ENCODE data around the gene IFFO2. TPM values are rescaled to one million over a fixed set of nuclear protein-coding genes. Genes with fewer than 3 reads are reported as not detected.

The IFFO2 gene
- total and polyA plus RNA-seq, 10 of the 15 experiments (the other 5 are each of a cell fraction or from before 2014, with no cell fraction given) = 1.2 to 18.4 (median 6.7) TPM

- TF ChIP-seq BACH1 (IDR thresholded peaks at IDR 0.05; ENCODE audit: borderline replicate concordance) = no peak
- TF ChIP-seq NRF1 (conservative IDR thresholded peaks at IDR 0.05; ENCODE audit: low read depth, low read length) = no peak
Observed at GRCh38 chr1:18866314-18866713, 90.2 kb downstream of the IFFO2 start (continued).

- DNase-seq (ENCODE audit: low read depth, low spot score) = no peak
- in situ Hi-C loops (cut with MboI) = no loop called here
- RAD21 ChIA-PET (ENCODE audit: unreplicated experiment) = no interaction called here
Observed at GRCh38 chr1:18865176-18865575, 91.3 kb downstream of the IFFO2 start.

More at GRCh38 chr1:18865176-18865575, 91.3 kb downstream of the IFFO2 start:
- H3K27ac ChIP-seq (ENCODE audit: control insufficient read depth, insufficient read depth) = no peak overlapping the region
- H4K20me1 ChIP-seq (ENCODE audit: control insufficient read depth, insufficient read depth) = no peaks in the 10 kb centered on the region
- H3K4me3 ChIP-seq = no peak overlapping the region
- H3K9me3 ChIP-seq (replicated peaks; ENCODE audit: control insufficient read depth, insufficient read depth, low read length) = no peaks in the 10 kb centered on the region
- H3K36me3 ChIP-seq (ENCODE audit: control insufficient read depth in 2 of 2, insufficient read depth in 2 of 2, low read length in 1 of 2) = no peaks in the 10 kb centered on the region
- no peak overlapping the region for H2AFZ ChIP-seq (ENCODE audit: control insufficient read depth, low read depth, low read length)
- 28% methylated on average over 9 of the region's 9 CpGs for WGBS (ENCODE audit: insufficient coverage, insufficient replicate concordance, low lambda C conversion rate, missing lambda C conversion rate)
- no peak for ATAC-seq
- H3K79me2 ChIP-seq (ENCODE audit: control insufficient read depth, insufficient read depth, low read length) = no peaks in the 10 kb centered on the region
- no peak for FAIRE-seq
- H3K4me1 ChIP-seq (ENCODE audit: control insufficient read depth, insufficient read depth, low read length) = no peaks in the 10 kb centered on the region
- BruUV-seq (replicated peaks) = no TSS peak
- intact Hi-C loops (cut with micrococcal nuclease; ENCODE audit: unreplicated experiment) = no loop called here
- no peak overlapping the region for H3K9ac ChIP-seq (ENCODE audit: control insufficient read depth, insufficient read depth, low read length)
- H3K4me2 ChIP-seq (ENCODE audit: control insufficient read depth, insufficient read depth) = no peak overlapping the region
- ChIA-PET POLR2A (no interaction called here), SMC1A (ENCODE audit: uncharacterized antibody, unreplicated experiment) (no interaction called here), CTCF (no interaction called here)
- TF ChIP-seq EED (IDR thresholded peaks at IDR 0.05; ENCODE audit: low read depth) (no peak), CBX5 (IDR thresholded peaks at IDR 0.05; ENCODE audit: low read depth) (no peak), IRF5 (IDR thresholded peaks at IDR 0.05; ENCODE audit: borderline replicate concordance) (no peak), RELA (IDR thresholded peaks at IDR 0.05; ENCODE audit: borderline replicate concordance, partially characterized antibody) (no peak), ZZZ3 (IDR thresholded peaks at IDR 0.05; ENCODE audit: control insufficient read depth, insufficient read length, low read depth) (no peak), ZBTB33 (IDR thresholded peaks at IDR 0.05) (no peak), RUNX3 (IDR thresholded peaks at IDR 0.05; ENCODE audit: low read length) (no peak), FOS (IDR thresholded peaks at IDR 0.05; ENCODE audit: borderline replicate concordance, extremely low read depth, insufficient read length) (no peak), NFYB (IDR thresholded peaks at IDR 0.05; ENCODE audit: insufficient read depth, low read depth, low read length) (no peak), ETV6 (conservative IDR thresholded peaks at IDR 0.05 in 1 of 2, IDR thresholded peaks at IDR 0.05 in 1 of 2; ENCODE audit: borderline replicate concordance in 1 of 2, low read depth in 1 of 2) (no peak), IRF4 (IDR thresholded peaks at IDR 0.05; ENCODE audit: low read depth, low read length) (no peak), CHD4 (IDR thresholded peaks at IDR 0.05) (no peak), CBX3 (IDR thresholded peaks at IDR 0.05; ENCODE audit: borderline replicate concordance, low read depth) (no peak), CEBPZ (IDR thresholded peaks at IDR 0.05; ENCODE audit: low read depth, low read length) (no peak), RAD51 (IDR thresholded peaks at IDR 0.05) (no peak), MYB (IDR thresholded peaks at IDR 0.05; ENCODE audit: borderline replicate concordance, low read depth, low read length) (no peak)
- no peaks in the 10 kb centered on the region; a peak in 2 of 4 replicates for H3K27me3 ChIP-seq (replicated peaks in 1 of 2; ENCODE audit: control insufficient read depth in 2 of 2, insufficient read depth in 2 of 2, low read length in 1 of 2)

Data from GM12878 (cell line).